Measurements from ENCODE around the gene DMD.

The DMD gene

DNA sequence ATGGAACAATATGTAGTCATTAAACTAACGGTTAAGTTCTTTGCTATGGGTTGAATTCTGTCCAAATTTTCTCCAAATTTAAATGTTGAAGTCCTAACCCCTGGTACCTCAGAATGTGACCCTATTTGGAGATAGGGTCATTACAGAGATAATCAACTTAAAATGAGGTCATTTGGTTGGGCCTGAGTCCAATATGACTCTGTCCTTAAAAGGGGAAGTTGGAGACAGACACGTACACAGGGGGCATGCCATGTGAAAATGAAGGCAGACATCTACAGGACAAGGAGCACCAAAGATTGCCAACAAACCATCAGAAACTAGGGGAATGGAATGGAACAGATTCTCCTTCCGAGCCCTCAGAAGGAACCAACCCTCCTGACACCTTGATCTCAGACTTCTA is 1647.6 kb downstream of the DMD start:
- DNase-seq = no peak

DNA sequence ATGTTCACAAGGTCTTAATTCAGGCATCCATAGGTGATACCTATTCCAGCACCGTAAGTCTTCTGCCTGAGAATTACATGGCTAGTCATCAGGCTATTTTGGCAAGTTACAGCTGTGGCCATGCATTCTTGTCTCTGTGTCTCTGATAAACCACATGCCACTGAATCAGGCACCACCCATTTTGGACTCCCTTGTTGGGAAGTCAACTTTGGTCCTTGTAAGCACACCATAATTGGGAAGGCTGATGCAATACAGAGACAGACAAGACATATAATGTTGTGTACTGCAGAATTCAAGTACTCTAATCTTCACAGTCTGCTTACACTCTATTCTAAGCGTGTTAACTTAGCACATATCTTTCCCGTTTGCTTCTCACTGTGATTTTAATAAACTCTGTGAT is 1655.8 kb downstream of the DMD start:
- DNase-seq = no peak

DNA sequence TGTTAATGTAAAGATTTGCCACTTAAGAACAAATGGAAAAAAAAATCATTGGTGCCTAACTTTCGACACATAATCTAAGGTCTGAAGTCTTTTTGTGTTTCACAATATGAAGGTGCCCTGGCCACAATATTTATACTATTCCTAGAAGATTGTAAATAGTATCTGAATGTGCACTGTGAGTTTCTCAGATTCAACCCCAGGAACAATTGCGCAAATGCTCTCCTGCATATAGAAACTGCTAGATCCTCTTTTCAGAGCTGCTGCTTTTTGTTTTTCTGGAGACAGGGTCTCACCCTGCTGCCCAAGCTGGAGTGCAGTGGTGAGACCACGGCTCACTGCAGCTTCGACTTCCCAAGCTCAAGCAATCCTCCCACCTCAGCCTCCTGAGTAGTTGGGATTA is 1659.4 kb downstream of the DMD start:
- DNase-seq = no peak

DNA sequence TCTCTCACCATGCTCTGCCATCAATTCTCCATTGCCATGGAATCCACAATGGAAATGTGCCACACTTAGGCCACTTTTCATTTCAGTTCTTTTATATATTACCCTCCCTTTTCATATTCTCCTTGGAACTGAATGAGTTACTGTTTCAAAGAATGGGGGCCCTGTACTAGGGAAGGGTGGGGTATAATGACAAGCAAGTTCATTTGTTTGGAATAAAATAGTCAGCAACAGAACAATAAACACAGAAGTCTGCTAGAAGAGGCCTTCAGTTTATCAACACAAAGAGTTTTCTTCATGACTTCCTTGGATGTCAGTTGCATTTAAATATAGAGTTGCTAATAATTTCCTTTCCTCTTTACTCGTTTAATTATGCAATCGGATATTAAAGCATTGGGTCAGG is 1661.2 kb downstream of the DMD start:
- no peak for DNase-seq

DNA sequence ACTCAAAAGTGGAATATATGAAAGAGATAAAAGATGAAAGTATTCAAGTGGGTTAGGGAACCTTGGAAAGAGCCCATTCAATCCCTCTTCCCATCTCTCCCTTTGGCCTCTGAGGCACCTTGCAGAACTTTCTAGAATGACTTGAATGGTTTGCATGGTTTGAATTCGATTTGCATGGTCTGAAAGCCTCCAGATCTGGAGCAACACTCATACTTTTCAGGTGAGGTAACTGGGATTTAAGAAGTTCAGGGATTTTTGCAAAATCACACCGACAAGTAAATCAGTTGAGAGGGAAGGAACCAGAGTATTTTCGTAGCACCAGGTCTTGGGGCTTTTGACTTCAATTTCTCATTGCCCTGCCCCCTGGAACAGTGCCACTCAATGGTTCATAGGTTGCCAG is 1663.5 kb downstream of the DMD start:
- no peak for DNase-seq

DNA sequence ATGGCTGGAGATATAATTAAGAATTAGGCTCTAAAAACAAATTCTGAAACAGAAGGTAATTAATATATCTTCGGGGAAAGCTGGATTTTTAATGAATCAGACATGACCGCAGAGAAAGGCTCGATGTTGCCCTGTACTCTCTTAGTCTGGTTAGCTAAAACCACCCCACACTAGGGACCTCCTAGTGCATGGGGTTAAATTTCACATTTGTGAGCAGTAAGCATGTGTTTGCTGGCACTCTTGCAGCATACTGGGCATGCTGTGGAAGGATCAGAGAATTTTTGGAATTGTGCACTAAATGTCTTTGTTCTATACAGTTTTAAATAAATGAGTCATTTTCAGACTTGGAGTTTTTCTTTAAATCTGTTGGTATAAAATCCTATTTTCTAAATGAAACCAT is 1663.9 kb downstream of the DMD start:
- no peak for DNase-seq

DNA sequence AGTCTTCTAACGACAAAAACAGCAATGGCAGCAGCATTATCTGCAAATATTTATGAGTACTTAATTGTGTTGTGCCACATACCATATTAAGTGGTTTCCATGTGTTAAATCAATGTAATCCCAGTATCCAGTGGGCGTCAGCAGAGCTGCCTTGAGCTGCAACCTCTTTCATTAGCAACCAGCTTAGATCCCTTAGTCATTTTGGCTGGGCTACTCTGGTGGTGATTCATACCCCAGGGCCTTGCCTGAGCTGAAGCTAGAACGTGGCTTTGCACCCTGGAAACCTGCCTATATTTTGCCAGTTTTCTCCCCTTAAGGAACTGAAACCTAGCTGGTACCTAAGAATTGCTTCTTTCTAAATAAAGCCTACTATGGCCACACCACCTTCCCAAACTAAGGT is 1665.2 kb downstream of the DMD start:
- no peak for DNase-seq

DNA sequence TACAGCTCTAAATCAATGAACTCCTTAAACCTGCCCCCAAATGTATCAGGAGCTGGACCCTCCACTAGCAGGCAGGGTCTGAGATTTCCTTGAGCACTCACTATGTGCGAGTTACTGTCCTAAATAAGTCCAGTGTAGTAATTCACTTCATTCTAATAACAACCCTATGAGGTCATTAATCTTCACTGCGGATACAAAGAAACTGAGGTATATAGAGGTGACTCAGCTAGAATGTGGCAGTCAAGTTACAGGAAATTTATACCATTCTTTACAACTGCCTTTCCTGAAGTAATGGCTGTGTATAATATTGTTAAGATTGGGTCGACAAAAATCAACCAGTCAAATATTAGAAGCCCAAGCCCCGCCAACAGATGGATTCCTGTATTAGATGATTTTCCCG is 1665.6 kb downstream of the DMD start:
- no peak for DNase-seq

DNA sequence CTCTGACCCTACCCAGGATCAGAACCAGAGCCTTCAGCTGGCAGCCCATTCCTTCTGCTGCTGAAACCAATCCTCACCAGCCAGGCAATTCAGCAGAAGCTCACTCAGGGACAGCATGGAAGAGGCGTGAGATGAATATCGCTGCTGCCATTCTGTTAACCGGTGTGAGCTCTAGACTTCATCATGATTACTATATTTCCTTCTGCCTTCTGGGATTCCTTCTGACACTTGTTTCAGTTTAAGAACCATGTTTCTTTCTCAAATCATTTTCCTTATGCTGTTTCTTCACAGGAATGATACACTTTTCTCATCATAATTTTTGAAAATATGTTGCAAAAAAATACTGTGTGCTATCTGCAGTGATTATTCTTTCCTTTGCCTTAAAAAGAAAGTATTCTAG is 1666.2 kb downstream of the DMD start:
- no peak for DNase-seq

DNA sequence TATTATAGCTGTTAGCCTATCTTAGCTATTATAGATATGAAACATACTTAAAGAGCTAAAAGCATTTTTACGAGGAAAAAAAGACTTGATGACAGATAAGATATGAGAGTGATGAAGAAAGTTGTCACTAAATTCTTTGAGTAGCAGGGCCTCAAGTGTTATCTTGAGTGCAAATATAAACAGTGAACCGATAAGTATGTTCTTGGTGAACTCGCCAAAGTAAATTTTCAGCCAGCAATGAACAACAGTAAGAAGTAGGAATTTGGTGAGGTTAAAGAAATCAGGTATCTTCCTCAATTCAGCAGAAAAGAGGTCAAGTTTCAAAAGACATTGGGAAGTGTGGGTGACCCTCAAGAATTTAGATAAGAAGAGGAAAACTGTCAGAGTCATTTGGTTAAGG is 1667.7 kb downstream of the DMD start:
- DNase-seq = no peak

DNA sequence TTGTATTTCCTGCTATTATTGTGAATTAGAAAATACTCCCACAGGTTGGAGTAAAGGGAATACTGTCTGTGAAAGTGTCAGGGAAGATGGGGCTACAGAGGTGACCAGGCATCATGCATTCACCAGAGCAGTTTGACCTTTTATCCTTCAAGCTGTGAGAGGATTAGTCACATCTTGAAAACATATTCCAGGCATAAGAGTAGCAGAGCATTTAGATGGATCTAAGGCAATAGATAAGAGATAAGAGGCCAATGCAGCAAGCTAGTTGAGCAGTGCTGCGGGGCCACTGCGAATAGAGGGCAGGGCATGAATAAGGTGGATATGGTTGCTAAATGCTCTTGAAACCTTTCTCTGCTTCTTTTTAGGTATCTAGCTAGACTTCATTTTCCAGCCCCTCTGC is 1668.8 kb downstream of the DMD start:
- DNase-seq = no peak

DNA sequence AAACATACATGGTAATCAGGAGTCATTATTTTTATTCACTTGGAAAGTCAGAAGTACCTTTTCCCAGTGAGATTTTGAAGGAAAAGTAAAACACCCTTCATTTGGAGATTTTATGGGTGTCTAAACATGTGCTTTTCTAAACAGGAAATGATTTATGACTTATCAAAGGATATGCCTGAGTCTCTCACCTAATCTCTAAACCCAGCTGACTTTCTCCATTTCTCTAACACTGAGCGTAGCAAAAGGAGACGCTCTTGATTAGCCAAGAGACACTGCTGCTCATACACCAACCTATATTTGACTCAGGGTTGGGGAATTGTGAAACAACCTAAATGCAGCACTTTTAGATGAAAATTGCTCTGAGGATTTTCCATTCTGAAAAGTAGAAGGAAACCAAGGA is 1671.0 kb downstream of the DMD start:
- no peak for DNase-seq

DNA sequence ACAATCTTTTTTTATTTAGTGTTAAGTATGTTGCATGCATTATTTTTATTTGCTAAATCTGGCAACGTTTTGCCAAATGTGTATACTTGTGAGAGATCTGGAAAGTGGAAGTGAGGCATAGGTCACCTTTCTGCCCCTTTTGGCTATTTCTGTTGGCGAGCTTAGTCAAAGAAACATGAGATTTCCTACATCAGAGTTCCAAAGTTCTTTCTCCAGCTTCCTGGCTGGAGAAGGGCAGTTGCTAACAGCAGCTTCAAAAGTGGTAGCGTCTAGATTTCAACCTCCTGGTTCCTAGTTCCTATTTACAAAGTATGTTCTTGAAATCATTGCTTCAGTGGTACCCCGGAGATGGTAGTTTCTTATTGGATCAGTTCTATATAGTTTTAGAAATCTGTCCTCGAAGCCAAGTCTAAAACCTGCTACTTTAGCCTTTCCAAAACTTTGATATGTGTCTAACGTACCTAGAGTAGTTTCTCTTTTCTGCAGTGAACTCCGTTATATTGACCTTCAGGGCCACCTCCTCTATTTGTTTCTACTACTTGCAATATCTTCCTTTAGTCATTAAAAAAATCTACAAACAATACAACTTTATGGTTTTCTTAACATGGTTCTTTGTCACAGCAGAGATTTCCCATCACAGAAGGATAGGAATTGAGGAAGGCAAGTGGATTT is 1683.8 kb downstream of the DMD start:
- DNase-seq = no peak

DNA sequence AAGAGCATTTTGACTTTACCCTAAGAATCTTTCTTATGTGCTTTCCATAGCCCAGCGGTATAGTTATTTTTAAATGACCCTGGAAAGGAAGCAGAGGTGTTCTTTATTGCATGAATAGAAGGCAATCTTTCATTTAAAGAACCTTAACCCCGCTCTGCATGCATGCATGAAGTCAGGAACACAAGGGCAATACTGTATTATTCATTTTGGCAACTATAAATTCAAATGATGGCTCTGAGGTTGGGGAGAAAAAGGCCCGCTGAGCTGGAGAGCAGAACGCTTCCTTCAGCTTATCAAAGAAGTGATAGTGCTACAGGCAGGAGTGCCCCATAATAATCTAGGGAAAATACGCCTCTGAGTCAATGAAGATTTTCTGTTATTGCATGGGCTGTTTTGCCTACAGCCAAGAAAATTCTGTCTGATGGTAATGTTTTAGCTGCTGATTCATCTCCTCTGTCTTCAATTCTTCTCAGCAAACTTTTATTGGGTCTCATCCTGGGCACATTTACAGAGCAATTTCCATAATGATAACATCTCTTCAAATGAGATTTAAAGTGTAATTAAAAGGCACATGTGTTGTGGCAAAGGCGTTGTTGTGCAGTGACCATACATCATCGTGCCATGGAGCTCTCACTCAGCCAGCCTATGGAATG is 1687.3 kb downstream of the DMD start:
- no peak for DNase-seq

DNA sequence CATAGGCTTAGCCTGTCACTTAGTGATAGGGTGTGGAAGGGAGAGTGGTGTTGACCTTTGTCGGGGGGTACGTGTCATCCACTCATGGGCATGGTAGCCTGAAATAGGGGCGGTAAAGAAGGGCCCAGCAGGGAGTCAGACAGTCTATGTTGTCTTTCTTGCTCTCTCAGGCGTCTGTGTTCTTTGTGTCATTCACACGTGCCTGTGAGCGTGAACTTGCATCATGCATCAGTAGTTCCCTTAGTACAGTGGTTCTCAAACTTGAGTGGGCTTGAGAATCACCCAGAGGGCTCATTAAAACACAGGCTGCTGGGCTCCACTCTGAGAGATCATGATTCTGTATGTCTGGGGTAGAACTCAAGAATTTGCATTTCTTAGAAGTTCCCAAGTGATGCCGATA is 1688.6 kb downstream of the DMD start:
- DNase-seq = no peak

DNA sequence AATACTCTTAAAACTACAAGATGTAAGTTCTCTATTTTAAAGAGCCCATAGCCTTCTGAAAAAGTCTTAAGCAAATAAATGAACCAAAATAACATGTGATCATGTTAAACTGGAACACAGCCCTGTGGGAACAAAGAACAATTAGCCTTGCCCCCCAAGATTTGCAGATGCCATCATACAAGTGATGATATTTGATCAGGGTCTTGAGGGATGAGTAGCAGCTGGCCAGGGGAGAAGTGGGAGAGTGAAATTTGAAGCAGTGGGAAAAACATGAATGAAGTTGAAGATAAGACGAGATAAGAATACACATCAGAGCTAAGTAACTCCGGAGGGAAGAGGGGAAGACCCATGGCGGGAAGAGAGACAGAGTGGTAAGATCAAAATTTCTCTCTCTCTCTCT is 1689.4 kb downstream of the DMD start:
- DNase-seq = no peak

DNA sequence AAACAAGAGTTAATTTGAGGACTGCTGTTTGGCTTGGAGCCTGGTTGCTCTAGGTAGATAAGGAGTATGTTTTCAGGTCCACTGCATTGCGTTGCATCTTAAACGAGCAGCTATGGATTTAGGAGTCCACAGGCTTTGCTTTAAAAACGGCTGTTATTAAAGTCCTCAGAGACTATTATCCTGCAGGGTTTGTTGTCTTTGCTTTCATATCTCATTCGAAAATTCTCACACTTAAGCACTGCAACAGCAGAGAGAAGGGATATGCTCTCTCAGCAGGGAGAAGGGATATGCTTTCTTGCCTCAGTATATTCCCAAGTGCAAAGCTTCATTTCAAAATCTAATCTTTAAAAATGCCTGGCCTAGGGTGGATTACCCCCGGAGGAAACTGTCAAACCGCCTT is 1694.8 kb downstream of the DMD start:
- DNase-seq = no peak

DNA sequence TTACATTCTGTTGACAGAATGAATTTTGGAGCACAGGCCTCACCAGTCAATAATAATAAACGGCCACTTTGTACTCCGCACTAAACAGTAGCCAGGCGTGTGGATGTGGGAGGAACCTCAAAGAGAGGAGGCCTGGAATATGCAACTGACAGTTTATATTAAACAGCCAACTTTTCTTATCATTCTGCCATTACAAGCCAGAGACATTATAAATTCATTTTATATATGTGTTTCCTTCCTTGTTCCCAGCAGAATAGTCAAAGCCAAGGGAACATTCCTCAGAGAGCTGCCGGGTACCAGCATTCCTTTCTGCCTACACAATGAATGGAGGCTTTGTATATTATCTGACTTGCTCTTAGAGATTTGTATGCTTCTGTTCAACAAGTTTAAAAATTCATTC is 1703.0 kb downstream of the DMD start:
- no peak for DNase-seq

DNA sequence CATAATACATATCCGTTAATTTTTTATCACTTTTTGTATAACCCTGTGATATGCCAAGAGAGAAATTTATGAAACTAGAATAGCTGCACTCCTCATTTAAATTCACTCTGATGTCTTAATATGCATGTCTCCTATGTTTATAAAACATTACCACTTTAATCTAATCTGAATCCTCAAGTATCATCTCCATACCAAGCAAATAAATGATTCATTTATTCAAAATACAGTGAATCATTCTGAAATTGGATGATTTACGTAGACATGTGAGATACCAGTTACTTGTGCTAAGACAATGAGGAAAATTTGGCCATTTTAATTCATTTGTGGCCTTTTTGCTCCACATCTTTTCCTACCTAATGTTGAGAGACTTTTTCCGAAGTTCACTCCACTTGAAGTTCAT is 1704.4 kb downstream of the DMD start:
- no peak for DNase-seq

DNA sequence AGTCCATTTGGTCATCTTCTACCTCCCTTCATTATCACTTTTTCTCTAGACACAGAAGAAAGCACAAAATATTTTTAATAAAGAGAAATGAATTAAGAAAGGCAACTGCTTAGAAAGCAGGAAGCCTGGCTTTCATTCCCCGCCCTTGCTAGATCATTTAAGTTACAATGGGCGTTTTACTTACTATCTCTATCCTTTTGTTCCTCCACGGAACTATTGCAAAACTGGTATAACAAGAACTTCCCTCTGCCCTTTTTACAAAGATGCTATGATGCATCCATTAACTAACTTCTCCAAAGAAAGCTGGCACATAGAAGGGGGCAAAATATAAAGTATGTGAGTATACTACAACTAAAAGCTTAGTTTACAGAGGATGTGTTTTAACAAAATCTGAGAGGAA is 1705.0 kb downstream of the DMD start:
- no peak for DNase-seq

DNA sequence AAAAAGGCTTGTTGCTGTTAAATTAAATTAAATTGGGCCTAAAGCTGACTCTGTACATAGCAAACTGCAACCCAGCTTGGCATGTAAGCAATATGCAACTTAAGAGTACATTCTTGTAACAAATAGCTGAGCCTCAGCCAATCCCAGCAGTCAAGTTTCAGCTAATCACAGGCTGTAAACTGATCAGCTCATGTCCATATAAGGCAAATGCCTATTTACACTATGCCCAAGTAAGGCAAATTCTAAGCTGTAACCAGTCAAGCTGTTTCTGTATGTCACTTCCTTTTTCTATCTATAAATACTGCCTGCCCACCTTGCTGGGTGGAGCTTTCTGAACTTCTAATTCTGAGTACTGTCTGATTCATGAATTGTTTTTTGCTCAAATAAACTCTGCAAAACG is 1710.4 kb downstream of the DMD start:
- DNase-seq = no peak

DNA sequence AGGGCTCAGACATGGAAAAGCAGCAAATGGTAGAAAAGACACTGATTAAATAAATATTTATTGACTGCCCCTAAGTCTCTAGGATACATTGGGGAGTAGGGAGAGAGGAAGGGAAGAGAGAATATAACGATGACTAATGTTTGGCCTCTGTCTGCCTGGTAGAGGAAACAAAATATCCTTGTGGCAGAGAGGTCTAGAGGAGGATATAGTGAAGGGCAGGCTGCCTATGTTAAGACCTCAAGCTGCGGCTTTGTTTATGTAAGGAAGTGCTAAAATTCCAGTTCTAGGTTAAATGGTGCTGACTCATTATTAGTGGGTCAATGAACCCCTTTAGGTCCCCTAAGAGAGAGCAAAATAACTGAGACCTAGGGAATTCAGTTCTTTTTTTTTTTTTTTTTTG is 1712.2 kb downstream of the DMD start:
- DNase-seq = no peak

DNA sequence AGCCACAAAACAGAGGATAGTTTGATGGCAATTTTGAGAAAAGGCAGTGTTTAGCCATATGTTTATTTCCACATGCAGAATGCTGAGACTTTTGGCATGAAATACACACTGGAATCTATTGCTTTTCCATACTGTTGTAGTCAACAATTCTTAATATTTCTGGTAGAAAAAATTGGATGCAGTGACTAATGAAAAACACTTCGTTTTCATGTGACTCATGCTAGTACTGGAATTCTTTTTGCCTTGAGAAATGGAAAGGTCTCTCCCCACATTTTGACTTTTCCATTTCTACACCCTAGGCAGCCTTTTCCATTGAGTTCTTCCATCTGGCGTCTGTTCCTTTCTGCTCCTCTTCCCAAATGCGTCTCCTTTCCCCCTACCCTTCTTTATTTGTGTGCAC is 1714.3 kb downstream of the DMD start:
- DNase-seq = no peak

DNA sequence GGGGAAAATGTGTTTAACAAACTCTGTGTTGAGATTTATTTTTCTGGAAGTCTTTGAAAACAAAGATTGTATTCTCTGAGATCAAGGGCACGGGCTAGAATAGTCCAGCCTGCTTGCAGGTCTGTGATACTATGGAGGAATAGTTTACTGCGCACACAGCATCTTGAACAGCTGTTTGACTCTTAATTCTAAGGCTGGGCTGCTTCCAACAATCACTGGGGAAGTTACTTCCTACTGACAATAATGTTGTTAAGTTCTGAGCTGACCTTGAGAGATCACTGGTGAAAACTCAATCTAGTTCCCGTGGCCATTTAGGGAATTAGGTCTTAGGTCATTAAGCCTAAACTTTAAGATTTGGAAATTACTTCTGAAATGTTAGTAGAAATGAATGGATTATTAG is 1723.4 kb downstream of the DMD start:
- no peak for DNase-seq

DNA sequence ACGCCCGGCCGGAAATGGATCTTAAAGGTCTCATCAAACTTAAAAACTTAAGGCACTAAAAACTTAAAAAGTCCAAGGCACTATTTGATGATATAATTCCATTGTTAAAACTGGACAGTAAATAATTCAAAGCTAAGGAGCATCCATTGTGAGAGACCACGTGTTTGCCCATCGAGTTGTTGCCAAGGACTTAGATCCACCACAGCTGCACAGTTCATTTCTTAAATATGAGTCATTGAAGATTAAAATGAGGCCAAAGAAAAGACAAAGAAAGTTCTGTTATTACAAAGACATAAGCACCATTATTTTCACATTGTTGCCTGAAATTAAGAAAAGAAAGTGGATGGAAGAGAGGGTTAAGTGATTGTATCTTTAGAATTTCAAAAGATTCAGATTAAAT is 1728.0 kb downstream of the DMD start:
- no peak for DNase-seq

All from NCI-H1436 (cell line).